MCF 10A (cell line): ENCODE results near the gene BHLHE40. TPM values are rescaled to one million over a fixed set of nuclear protein-coding genes. Genes with fewer than 3 reads are reported as not detected.

Source experiments
- BruUV-seq: library from RNA; stranded (reverse); fragments of 400-500 nt; replicated peaks from 2 replicates; lab custom pipeline; 2021; lab: Mats Ljungman, UMichigan
- CTCF ChIA-PET: fragments of 300-600 bp; sonication (Branson Sonifier 250); formaldehyde crosslinking; extraction: SDS; loops from one replicate; lab custom pipeline; 2021; ENCODE audit warnings: antibody characterized with exemption, inconsistent platforms; lab: Yijun Ruan, JAX
- POLR2A ChIA-PET: fragments of 300-600, 350-650 bp; sonication (Branson Sonifier 250); formaldehyde crosslinking; extraction: SDS; loops from one replicate; lab custom pipeline; 2020; ENCODE audit warnings: antibody characterized with exemption, inconsistent platforms; lab: Yijun Ruan, JAX
- DNase-seq: peaks from one replicate; pipeline ENCODE4 v3.0.0-alpha.2; 2018; ENCODE audit not compliant: unreplicated experiment
- H3K27ac Mint-ChIP-seq: one replicate; pipeline ENCODE4 v1.8.0; 2022; ENCODE audit warnings: mild to moderate bottlenecking, low read depth, mixed read lengths; ENCODE audit not compliant: unreplicated experiment
- H3K27me3 Mint-ChIP-seq: one replicate; pipeline ENCODE4 v1.8.0; 2022; ENCODE audit warnings: mixed read lengths; ENCODE audit not compliant: insufficient read depth, unreplicated experiment
- H3K36me3 Mint-ChIP-seq: one replicate; pipeline ENCODE4 v1.8.0; 2022; ENCODE audit warnings: mild to moderate bottlenecking, moderate library complexity, mixed read lengths; ENCODE audit not compliant: insufficient read depth, unreplicated experiment
- H3K4me1 Mint-ChIP-seq: one replicate; pipeline ENCODE4 v1.8.0; 2022; ENCODE audit warnings: mixed read lengths; ENCODE audit not compliant: insufficient read depth, unreplicated experiment
- H3K4me3 Mint-ChIP-seq: one replicate; pipeline ENCODE4 v1.8.0; 2022; ENCODE audit warnings: mild to moderate bottlenecking, moderate library complexity, mixed read lengths; ENCODE audit not compliant: unreplicated experiment
- H3K9me3 Mint-ChIP-seq: one replicate; pipeline ENCODE4 v1.8.0; 2022; ENCODE audit warnings: mixed read lengths; ENCODE audit not compliant: unreplicated experiment
- CTCF ChIP-seq: fragments of 200-600 bp; IDR thresholded peaks from one replicate; pipeline ENCODE4 v1.8.0; 2022; ENCODE audit warnings: antibody characterized with exemption, mild to moderate bottlenecking; ENCODE audit not compliant: unreplicated experiment
- intact Hi-C: fragments of 100-400 bp; cut with micrococcal nuclease; formaldehyde crosslinking; loops from 2 replicates; pipeline ENCODE4 v1.14.1; 2022
- total RNA-seq: library from RNA; stranded (reverse); gene quantifications from 2 replicates; pipeline ENCODE4 v1.2.3, GENCODE V29; 2022

BHLHE40 gene
- total RNA-seq, 1 experiment from 2014 or later, result 16.8 TPM

- Mint-ChIP-seq H3K9me3 (no peaks in the 10 kb centered on the region), H3K27ac (no peak overlapping the region), H3K36me3 (no peaks in the 10 kb centered on the region), H3K4me1 (peaks cover 18% of the 10 kb centered on the region), H3K27me3 (no peaks in the 10 kb centered on the region), H3K4me3 (no peak overlapping the region)
- no TSS peak for BruUV-seq
- ChIA-PET CTCF (interaction anchor here (1.1 to 1.9 kb wide), 4 partner anchors 10 to 27 kb away, joined by 4 to 8 read pairs (median 6); no protein-coding TSS in a partner anchor), POLR2A (interaction anchor here (2.3 kb wide), 1 partner anchor 13 kb away, joined by 14 read pairs; no protein-coding TSS in a partner anchor)
- intact Hi-C loops, result no loop called here
- no peak for DNase-seq
- no peak for TF ChIP-seq CTCF
Observed at GRCh38 chr3:5007873-5008272, 28.6 kb downstream of the BHLHE40 start.

- Mint-ChIP-seq H3K27me3 (no peaks in the 10 kb centered on the region), H3K9me3 (no peaks in the 10 kb centered on the region), H3K4me3 (no peak overlapping the region), H3K27ac (no peak overlapping the region), H3K36me3 (no peaks in the 10 kb centered on the region), H3K4me1 (peaks cover 27% of the 10 kb centered on the region)
- no peak for DNase-seq
- CTCF ChIA-PET, result interaction anchor here (1.1 to 1.9 kb wide), 2 partner anchors 8 to 288 kb away, joined by 4 to 8 read pairs; no protein-coding TSS in a partner anchor
- POLR2A ChIA-PET, result interaction anchor here (1.2 kb wide), 1 partner anchor 10 kb away, joined by 4 read pairs; no protein-coding TSS in a partner anchor
- intact Hi-C loops, result no loop called here
- BruUV-seq, result no TSS peak
- no peak for TF ChIP-seq CTCF
Observed at GRCh38 chr3:5009506-5010109, 30.4 kb downstream of the BHLHE40 start.

- Mint-ChIP-seq H3K4me3 (no peak overlapping the region), H3K36me3 (no peaks in the 10 kb centered on the region), H3K27me3 (no peaks in the 10 kb centered on the region), H3K9me3 (no peaks in the 10 kb centered on the region), H3K4me1 (peaks cover 27% of the 10 kb centered on the region), H3K27ac (no peak overlapping the region)
- TF ChIP-seq CTCF, result no peak
- no peak for DNase-seq
- POLR2A ChIA-PET, result no interaction called here
- CTCF ChIA-PET, result interaction anchor here (1.1 kb wide), 1 partner anchor 289 kb away, joined by 4 read pairs; no protein-coding TSS in a partner anchor
- intact Hi-C loops, result no loop called here
- BruUV-seq, result no TSS peak
Observed at GRCh38 chr3:5010140-5010539, 30.9 kb downstream of the BHLHE40 start.

GRCh38 chr3:5010706-5011554 lies 31.7 kb downstream of the BHLHE40 start:
- ChIA-PET POLR2A (no interaction called here), CTCF (interaction anchor here (0.6 to 2.1 kb wide), 6 partner anchors 10 to 290 kb away, joined by 3 to 9 read pairs (median 4); no protein-coding TSS in a partner anchor)
- Mint-ChIP-seq H3K27ac (no peak overlapping the region), H3K4me3 (no peak overlapping the region), H3K36me3 (no peaks in the 10 kb centered on the region), H3K4me1 (peaks cover 24% of the 10 kb centered on the region), H3K9me3 (no peaks in the 10 kb centered on the region), H3K27me3 (no peaks in the 10 kb centered on the region)
- BruUV-seq, result no TSS peak
- intact Hi-C loops, result no loop called here
- no peak for DNase-seq
- TF ChIP-seq CTCF, result no peak
